IPS DF 4.7 (cell line): ENCODE data around the gene MAD1L1.
"Not testable (repeated sequence)": the region's sequence is repeated elsewhere in the genome, so short reads cannot be mapped to it uniquely, and the experiment has no call there.

Experiments
- DNase-seq: peaks from one replicate; pipeline ENCODE4 v3.0.0-alpha.2; 2013; ENCODE audit warnings: low spot score; ENCODE audit errors: extremely low read depth

Gene MAD1L1

GRCh38 chr7:1844336-1844950 is 388.3 kb downstream of the MAD1L1 start:
- no peak for DNase-seq

- DNase-seq, result no peak
These were observed 388.8 kb downstream of the MAD1L1 start for GRCh38 chr7:1843921-1844335.

GRCh38 chr7:1843271-1843861 is 389.4 kb downstream of the MAD1L1 start:
- DNase-seq, result no peak

- no peak for DNase-seq
These were observed 390.2 kb downstream of the MAD1L1 start for GRCh38 chr7:1842321-1843221.

GRCh38 chr7:1841286-1842021 is 391.3 kb downstream of the MAD1L1 start:
- DNase-seq, result not testable (repeated sequence)

GRCh38 chr7:1840744-1841143 is 392.0 kb downstream of the MAD1L1 start:
- DNase-seq, result not testable (repeated sequence)

- no peak for DNase-seq
These were observed 393.0 kb downstream of the MAD1L1 start for GRCh38 chr7:1839701-1840100.

- DNase-seq, result not testable (repeated sequence)
These were observed 393.7 kb downstream of the MAD1L1 start for GRCh38 chr7:1838911-1839531.

GRCh38 chr7:1838544-1838872 is 394.2 kb downstream of the MAD1L1 start:
- DNase-seq, result not testable (repeated sequence)

- not testable (repeated sequence) for DNase-seq
These were observed 394.8 kb downstream of the MAD1L1 start for GRCh38 chr7:1837696-1838543.

GRCh38 chr7:1831933-1832535 is 400.7 kb downstream of the MAD1L1 start:
- not testable (repeated sequence) for DNase-seq

GRCh38 chr7:1831471-1831870 is 401.3 kb downstream of the MAD1L1 start:
- not testable (repeated sequence) for DNase-seq

- not testable (repeated sequence) for DNase-seq
These were observed 403.1 kb downstream of the MAD1L1 start for GRCh38 chr7:1829668-1830067.

GRCh38 chr7:1829111-1829510 is 403.6 kb downstream of the MAD1L1 start:
- DNase-seq, result no peak

- not testable (repeated sequence) for DNase-seq
These were observed 404.6 kb downstream of the MAD1L1 start for GRCh38 chr7:1828170-1828569.

GRCh38 chr7:1827521-1827981 is 405.2 kb downstream of the MAD1L1 start:
- DNase-seq, result not testable (repeated sequence)

- DNase-seq, result not testable (repeated sequence)
These were observed 405.8 kb downstream of the MAD1L1 start for GRCh38 chr7:1826931-1827330.

- no peak for DNase-seq
These were observed 406.6 kb downstream of the MAD1L1 start for GRCh38 chr7:1825897-1826741.

GRCh38 chr7:1825647-1825896 is 407.2 kb downstream of the MAD1L1 start:
- DNase-seq, result not testable (repeated sequence)
